HL-60/S4 (cell line): ENCODE data around the gene HOXB5.

Experiments used
- in situ Hi-C: fragments of 300-500 bp; cut with MboI; formaldehyde crosslinking; loops from 2 replicates; pipeline ENCODE4 v1.14.3; 2022; ENCODE audit warnings: low sequenced_read_pairs

Gene HOXB5

DNA sequence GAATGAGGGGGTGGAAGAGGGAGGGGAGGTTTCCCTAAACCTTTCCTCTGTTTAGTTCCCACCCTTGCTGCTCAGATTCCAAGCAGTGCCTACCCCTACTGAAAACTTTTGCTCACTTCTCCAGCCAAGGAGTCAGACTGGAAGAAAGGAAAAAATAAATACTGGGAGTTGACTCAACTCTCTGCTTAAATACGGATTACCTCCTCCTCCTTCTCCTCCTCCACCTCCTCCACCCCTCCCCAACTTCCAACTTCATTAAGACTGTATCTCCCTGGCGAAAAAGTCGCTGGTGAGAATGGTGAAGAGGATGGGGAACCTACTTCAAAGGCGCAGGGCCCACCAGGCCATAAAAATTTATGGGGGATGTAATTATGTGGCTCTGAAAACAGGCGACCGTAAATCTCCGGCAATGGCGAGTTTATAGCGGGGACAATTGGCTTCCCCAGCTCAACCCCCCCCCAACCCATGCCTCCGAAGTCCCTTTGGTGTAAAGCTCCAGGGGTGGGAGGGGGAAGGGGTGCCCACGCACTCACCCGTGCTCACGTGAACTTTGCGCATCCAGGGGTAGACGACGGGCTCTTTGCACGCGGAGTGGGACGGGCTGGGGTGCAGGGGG, 16.1 kb downstream of the HOXB5 start:
- in situ Hi-C loops = no loop called here

DNA sequence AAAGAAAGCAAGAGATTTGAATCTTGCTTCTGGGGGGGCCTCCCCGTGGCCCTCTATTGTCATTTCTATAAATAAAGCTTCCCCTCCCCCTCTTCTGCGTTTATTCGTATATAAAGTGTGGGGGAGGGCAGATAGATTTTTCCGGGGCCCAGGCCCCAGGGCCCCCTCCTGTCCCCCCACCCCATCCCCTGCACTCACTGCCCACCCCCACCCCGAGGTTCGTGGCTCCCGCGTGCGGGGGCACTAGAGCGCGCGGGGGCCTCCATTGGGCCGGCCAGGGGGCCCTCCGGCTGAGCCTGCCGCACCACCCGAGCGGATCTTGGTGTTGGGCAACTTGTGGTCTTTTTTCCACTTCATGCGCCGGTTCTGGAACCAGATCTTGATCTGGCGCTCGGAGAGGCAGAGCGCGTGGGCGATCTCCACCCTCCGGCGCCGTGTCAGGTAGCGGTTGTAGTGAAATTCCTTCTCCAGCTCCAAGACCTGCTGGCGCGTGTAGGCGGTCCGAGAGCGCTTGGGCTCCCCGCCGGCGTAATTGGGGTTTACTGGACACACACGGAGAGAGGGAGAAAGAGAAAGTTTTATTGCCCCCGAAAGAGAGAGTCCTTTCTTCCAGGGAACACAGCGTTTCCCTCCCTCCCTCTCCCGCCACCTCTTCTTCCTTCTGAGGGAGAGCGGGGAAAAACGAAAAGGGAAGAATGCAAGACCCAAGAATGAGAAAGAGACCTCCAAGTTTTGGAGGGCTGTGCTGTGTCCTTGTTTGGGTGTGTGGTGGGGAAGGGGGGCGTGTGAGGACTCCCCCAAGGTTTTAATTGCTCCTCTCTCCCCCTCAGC, 16.9 kb downstream of the HOXB5 start:
- in situ Hi-C loops = no loop called here

- in situ Hi-C loops = no loop called here
Measured at GRCh38 chr17:48575673-48576478, 17.7 kb downstream of the HOXB5 start.

GRCh38 chr17:48575066-48575582, 18.5 kb downstream of the HOXB5 start:
- in situ Hi-C loops = no loop called here

GRCh38 chr17:48574505-48575065, 19.0 kb downstream of the HOXB5 start:
- in situ Hi-C loops = no loop called here

- in situ Hi-C loops = no loop called here
Measured at GRCh38 chr17:48571826-48572417, 21.7 kb downstream of the HOXB5 start.

GRCh38 chr17:48571024-48571818, 22.4 kb downstream of the HOXB5 start:
- in situ Hi-C loops = no loop called here

GRCh38 chr17:48570325-48571023, 23.1 kb downstream of the HOXB5 start:
- in situ Hi-C loops = no loop called here

DNA sequence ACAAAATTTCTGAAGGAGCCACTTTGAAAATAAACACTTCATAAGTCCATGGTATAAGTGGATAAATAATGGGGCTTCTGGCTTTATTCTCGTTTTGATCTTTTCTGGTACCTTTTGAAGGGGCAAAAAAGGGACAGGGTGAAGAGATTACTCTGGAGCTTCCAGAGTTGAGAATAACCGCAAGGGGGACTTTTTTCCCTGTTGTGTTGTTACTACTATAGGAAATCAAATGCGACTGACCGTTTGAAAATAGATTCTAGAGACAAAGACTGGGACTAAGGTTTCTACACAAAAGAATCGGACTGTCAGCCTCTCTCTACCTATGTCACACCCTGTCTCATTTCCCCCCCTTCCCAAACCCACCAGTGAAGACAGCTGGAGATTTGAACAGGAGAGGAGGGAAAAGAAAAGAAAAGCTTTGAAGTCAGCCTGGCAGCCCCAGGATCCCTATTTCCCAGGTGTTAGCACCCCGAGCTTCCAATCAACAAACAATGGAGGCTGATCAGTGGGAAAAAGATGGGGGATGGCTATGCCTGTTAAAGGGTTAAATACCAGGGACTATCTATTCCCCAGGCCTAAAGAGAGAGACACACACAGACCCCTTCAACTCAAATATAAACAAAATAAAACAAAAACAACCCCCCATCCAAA, 23.8 kb downstream of the HOXB5 start:
- in situ Hi-C loops = no loop called here

GRCh38 chr17:48569240-48569582, 24.4 kb downstream of the HOXB5 start:
- in situ Hi-C loops = no loop called here

DNA sequence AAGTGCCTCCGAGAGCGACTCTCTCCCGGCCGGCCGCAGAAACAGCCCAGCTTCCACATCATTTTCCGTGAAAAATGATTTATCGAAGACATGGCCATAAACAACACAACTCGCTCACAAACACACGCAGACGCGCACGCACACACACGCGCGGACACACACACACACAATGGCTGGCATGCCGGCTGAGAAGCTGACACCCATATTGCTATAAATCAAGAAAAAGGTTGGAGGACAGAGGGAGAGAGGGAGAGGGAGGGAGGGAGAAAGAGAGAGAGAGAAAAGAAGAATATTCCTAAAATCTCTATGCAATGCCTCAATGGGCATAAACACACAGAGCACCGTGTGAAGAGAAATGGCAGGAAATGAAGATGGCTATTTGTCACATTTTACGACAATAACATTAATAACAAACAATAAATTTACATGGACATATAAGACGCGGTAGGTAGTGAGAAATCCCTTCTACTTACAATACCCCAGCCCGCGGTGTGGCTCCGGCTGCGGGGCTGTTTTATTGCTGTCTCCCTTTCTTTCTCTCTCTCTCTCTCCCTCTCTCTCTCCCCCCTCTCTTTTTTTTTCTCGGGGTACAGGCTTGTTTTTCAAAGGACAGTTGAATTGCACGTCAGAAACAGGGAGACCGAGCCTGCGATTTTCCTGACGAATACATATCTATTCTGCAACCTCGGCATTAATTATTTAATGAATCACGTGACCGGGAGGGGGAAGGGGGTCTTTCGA, 24.9 kb downstream of the HOXB5 start:
- in situ Hi-C loops = no loop called here

DNA sequence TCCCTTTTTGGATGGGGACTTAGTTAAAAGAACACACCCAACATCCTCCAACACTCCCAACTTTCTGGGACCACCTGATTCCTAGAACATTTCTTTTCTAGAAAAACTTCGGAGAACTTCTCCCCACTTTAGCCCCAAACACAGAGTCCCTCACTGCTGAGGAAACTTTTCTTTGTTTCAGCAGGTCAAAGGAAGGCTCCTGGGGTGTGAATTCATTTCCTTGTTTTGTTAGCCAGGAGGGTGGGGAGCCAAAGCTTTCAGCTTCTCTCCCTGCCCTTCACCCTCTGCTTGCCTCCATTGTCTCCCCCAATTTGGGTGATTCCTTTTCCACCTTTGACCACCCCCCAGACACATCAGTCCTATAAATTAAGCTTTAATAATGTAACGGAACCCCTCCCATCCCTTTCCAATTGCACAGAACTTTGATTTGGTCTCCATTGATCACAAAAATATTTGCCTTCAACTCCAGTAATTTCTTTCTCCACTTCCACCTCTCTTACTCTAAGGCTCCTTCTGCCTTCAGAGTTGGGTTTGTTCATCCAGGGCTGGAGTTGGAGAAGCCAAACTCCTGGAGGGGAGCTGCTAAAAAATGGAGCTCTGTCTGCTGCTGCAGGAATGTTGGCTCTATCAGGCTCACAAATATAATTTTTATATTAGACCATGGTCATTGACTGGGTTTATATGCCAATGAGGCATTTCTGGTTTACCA, 25.8 kb downstream of the HOXB5 start:
- in situ Hi-C loops = no loop called here

DNA sequence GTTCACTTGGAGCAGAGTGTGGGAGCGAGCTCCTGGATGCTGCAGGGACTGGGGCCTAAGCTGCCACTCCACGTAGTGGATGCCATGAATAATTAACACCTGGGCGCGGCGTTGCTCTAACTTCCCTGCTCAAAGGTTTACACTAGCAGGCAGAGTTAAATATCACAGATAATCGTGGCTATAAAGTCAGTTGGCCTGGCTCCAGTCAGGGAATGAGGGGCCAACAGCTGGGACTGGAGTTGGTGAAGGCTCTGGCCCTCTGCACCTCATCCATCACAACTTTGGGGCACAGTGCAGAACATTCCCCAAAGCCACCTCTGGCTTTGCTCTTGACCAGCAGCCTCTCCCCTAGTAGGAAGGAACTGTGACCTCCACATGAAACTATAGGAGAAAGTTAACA, 26.4 kb downstream of the HOXB5 start:
- in situ Hi-C loops = no loop called here

DNA sequence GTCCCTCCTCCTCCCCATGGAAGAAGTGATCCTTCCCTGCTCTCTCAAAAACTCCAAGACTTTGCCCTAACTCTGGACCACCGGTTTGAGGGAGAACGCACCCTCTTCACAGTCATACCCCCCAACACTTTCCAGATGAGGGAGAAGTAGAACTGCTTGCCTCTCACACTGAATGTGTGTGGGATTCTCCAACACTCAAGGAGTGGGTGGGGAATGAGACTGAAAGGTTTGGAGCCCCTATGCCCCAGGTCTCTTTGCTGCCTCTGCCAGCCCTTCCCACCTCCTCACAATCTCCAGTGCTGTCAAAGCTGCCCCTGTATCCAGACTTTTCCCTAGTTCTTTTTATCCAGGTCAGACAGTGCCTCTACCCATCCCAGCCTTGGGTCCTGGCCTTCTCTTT, 26.9 kb downstream of the HOXB5 start:
- in situ Hi-C loops = no loop called here

DNA sequence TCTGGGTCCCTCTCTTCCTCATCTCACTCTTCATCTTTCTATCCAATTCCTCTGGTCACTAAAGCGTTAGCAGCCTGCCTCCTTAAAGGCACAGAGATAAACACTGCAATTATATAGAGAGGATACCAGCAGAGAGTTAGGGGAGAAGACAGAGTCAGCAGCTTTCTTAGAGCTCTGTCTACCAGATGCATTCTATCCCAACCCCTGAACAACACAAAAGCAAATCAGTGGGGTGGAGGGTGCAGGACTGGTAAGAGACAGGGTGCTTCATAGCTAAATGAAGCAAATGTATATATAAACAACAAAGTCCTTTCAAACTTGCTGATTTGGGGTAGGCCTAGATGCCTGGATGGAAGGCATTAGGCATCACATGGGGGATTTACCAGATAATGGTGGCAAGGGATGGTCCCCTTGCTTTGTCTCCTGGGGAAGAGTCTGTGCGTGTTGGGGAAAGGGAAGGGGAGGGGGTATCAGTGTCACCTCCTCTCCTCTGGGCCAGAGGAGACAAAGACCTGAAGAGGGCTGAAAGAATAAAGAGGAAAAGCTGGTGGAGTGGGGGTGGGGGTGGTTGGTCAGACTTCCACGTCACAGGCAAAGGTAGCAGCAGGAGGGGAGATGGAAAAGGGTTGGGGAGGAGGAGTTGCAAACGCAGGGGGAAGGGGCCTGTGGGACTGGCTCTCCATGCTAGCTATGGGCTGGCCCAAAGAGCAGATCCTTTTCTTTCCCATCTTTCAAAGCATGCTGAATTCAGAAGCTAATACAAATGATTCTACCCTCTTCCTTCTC, 27.5 kb downstream of the HOXB5 start:
- in situ Hi-C loops = no loop called here

DNA sequence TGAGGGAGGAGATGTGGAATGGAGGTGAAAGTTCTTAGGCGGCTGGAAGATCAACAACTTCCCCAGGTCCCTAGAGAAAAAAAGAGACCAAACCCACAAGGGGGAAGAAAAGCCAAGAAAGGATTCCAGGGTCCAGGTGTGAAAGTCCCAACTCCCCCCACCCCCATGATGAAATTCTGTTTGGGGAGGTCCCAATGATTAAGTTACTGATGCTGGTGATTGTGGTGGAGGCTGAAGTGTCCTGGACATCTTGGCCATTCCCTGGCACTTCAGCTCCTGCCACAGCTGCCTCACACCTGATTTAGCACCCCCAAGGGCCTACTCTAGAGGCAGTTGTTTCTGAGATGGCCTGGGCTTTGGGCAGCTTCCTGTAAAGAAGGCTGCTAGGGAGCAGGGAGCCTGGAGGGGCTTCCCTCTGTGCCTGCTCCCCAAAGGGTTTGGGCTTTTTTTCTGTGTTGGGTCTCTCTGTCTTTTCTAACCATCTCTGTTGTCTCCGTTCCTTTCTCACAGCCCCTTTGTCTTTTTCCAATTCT, 28.5 kb downstream of the HOXB5 start:
- in situ Hi-C loops = no loop called here
